T-helper 9 cell (primary cell): ENCODE measurements around the gene VTI1A.
"Not testable (repeated sequence)": the region's sequence is repeated elsewhere in the genome, so short reads cannot be mapped to it uniquely, and the experiment has no call there.

Source experiments
- DNase-seq: peaks from one replicate; pipeline ENCODE4 v3.0.0-alpha.2; 2020

Gene VTI1A

DNA sequence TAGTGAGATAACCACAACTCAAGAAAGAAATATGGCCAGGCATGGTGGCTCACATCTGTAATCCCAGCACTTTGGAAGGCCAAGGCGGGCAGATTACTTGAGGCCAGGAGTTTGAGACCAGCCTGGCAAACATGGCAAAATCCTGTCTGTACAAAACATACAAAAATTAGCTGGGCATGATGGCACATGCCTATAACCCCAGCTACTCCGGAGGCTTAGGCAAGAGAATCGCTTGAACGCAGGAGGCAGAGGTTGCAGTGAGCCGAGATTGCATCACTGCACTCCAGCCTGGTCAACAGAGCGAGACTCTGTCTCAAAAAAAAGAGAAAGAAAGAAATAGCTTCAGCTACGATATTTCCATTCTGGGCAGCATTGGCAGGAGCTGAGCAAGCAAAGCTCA is 143.8 kb downstream of the VTI1A start:
- DNase-seq = not testable (repeated sequence)

DNA sequence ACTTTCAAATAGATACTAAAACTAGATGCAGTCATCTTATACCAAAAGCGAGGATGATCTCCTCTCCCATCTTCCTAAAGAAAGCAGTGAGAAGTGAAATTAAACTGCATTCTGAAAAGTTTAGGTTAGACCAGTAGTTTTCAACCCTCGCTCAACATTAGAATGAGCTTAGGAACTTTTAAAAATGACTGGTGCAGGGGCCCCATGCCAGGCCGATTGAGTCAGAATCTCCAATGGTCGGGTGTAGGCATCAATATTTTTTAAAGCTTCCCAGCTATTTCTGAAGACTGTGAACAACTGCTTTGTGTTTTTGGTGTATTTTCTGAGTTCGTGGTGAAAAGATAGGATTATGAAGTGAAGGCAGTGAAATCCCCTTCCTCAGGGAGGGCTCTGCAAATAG is 146.0 kb downstream of the VTI1A start:
- DNase-seq = no peak

DNA sequence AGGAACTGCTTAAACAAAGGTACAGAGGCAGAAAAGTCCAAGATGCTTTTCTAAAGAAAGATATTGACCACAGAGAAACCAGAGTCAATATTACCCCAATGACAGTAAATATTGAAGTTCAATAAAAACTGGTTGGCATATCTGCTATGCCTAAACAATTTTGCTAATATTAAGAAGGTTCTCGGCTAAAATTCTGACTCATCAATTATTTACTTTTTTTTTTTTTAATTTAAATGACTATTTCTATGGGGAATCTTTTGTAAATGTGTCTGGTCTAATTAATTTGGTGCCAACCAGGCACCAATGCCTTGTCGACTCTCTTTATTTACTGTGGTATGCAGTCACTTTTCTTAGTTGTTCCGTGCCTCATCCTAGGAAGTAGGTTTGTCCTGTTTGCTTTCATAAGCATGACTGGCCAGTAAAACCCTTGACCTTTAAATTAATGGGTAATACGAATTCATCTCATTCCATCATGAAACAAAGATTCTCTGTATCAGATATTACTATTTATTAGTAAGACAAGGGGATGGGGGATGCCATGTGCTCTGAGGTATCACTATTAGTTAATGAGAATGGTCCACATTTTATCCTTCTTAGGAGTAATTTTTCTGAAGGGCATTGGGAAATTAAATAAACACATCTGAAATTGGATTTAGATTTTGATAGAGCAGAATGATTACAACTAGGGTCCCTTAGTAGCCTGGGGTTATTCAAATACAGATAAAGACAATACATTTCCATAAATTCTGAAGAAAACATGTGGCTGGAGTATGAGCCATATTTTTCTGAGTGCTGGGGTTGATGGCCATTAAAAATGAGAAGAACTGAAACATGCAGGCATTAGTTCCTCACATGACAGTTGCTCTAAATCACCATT is 154.4 kb downstream of the VTI1A start:
- no peak for DNase-seq

DNA sequence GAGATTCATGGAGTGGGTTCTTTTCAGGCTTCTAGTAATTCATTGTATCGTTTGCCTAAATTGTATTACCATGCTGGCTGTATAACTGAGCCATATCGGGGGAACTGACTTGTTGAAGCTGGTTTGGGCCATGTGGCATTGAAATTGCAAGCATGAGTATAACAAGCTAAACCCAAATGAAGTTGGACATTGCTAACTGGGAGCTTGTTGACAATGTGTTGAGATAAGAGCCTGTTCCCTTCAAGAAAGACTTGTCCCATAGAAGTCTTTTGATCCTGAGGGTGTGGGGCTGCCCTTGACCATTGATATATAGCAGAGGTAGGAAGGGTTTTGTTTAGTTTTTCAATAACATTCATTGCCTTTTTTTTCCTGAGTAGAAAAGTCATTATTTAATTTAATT is 156.0 kb downstream of the VTI1A start:
- no peak for DNase-seq

DNA sequence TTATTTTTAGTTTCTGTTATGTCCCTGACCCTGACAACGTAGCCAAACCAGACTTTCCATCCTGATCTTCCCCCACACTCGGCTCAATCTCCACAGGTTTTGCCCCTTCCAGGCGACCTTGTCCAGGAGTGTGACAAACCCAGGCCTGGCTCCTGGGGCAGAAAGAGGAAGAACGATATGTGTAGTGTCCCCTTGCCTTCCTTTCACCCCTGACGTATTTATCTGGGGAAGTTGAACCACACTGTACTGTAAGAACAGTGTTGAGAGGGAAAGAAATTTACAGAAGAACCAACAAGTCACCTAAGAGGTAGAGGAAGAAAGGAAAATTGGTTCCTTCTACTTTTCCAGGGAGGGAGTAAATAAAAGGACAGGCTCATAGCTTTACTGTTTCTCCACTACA is 158.0 kb downstream of the VTI1A start:
- no peak for DNase-seq

DNA sequence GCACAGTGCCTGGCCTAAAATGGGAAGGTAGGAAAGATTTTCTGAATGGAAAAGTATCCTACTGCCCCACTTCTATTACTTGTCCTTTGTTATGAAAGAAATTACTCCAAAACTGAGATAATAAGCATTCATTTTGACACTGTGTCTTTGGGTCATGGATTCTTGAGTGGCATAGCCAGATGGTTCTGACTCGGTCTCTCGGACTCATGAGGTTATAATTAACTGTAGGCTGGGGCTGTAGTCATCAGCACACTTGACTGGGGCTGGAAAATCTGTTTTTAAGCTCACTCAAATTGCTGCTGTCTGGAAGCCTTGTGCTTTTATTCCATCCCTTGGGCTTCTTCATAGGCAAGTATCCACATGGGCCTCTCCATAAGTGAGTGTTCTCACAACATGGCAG is 160.5 kb downstream of the VTI1A start:
- no peak for DNase-seq

DNA sequence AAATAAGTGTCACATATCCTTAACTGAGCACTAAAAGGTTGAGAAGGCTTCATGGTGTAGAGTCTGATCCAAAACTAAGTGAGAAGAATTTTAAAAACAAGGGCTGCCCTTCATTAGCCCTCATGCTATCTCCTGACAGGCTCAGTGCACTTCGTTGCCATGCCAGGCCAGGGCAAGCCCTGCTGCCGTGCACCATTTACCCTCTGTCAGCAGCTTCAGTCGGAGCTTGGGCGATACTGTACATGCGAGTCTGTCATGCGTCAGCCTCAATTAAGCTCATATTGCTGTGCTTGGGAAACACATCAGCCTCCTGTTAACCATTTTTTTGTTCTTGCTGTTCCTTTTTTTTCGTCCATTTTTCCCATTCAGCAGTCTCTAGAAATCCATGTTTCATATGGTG is 166.6 kb downstream of the VTI1A start:
- no peak for DNase-seq

DNA sequence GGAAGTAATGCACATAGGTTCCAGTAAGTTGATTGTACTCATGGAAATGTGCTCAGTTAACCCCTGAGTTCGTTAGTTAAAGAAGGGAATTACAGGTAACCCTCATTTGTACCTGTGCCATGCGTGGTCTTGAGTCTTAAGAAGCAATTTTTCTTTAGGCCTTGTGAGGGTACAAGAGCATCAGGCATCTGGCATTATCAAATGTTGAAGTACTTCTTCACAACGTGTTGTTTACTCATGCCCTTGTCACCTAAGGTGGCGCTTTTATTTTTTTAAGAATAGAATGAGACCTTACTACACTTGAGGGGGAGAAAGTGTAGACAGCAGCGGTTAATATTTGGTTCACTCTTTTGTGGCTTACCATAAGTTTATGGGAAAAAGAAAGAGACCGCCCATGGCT is 167.1 kb downstream of the VTI1A start:
- DNase-seq = no peak

DNA sequence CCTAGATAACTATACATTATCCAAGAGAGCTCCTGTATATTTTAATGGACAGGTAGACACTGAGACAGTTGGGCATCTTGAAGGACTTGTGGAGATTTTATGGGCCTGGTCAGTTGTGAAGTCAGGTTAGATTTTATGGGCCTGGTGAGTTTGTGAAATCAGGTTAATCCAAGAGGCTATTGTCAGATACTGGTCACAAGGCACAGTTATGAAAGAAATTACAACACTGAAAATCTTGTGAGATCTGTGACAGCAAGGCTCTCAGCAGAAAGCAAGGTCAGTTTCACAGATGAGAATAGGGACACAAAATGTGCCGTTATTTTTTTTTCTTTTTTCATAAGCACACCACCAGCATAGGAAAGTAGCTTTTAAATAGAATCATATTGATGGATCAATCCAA is 167.6 kb downstream of the VTI1A start:
- no peak for DNase-seq

DNA sequence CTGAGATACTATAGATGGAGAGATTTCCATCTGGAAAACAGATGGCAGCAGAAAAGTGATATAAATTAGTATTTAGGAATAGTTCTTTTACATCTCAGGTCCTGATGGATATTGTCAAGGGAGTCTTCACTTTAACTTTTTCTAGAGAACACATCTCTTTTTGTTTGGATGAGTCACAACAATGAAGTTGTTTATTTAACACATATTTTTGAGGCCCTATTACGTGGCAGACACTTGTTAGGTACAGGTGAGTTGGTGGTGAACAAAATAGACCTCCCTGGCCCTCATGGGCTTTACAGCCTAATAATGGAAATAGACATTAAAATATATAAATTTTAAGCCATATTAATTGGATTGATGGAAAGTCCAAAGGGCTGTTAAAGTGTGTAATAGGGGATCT is 168.3 kb downstream of the VTI1A start:
- DNase-seq = no peak

DNA sequence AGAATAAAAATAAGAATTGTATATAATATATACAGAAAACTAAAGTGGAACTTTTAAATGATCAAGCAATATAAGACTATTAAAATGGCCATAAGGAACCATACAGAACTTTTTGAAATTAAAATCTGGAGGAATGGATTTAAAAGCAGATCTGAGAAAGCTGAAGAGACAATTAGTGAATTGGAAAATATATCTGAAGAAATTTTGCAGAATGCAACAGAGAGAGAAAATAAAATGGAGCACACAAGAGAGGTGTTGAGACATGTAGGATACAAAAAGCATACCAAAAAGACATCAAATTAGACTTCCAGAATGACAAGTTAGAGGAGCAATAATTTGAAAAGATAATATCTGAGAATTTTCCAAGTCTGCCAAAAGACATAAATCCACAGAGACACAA is 169.6 kb downstream of the VTI1A start:
- no peak for DNase-seq

DNA sequence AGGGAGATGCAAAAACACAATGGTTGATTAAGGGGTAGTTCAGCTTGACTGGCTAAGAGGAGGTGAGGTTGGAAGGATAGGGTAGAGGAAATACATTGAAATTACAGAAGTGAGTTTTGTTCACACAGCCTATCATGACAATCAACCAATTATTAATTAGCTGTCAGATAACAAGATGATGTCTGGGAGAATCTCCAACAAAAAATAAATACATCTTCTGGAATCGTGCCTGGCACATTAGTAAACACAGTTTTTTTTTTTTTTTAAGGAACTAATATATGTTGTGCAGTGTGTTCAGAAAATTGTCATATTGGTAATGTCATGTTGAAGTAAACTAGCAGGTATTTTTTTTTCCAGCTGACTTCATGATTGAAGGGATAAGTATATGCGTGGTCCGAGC is 171.8 kb downstream of the VTI1A start:
- no peak for DNase-seq

DNA sequence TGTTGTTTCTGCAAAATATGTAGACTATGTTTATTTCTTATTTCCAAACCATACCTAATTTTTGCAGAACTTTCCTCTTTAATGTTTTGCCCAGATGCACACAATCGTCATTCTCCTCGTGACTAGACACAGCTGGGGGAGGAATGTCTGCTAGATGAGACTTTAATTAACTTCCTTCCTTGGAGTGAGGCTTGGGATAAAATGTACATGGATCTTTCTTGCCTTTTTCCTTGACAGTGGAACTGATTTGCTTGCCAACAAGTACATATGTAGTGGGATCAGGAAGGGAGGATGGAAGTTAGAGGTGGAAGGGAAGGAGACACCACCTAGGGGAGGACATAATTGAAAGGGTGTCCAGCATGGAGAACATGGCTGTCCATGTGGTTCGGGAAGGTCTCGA is 172.5 kb downstream of the VTI1A start:
- no peak for DNase-seq

DNA sequence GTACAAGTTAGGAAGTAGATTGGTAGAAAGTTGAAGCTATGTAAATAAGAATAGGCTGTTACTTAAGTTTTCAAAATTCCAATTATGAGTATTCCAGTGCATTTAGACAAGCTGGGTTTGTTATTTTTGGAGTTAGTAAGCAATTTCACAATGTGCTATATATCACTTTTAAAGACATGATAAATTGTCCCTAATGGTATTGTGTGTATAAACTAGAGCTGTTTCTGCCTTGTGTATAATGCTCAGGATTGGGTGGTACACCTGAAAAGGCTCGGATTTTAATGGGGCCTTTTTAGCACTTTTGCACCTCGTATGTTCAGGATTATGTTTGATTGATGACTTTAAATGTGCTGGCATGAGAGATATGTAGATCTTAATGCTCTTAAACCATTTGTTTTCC is 175.8 kb downstream of the VTI1A start:
- DNase-seq = no peak

DNA sequence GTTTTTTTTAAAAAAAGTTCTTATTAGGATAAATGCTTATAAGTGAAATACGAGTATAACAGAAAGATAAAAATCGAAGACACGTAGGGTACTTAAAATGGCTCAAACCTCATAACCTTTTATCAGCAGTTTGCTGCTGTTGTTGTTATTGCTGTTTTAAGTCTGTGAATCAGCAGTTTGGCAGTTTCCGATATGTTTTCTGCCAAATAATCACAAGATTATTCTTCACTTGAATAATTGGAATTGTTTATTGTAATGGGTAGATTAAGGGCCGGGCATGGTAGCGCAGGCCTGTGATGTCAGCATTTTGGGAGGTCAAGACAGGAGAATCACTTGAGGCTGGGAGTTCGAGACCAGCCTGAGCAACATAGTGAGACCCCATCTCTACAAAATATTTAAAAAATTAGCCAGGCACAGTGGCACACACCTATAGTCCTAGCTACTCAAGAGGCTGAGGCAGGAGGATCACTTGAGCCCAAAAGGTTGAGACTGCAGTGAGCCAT is 177.6 kb downstream of the VTI1A start:
- DNase-seq = no peak

DNA sequence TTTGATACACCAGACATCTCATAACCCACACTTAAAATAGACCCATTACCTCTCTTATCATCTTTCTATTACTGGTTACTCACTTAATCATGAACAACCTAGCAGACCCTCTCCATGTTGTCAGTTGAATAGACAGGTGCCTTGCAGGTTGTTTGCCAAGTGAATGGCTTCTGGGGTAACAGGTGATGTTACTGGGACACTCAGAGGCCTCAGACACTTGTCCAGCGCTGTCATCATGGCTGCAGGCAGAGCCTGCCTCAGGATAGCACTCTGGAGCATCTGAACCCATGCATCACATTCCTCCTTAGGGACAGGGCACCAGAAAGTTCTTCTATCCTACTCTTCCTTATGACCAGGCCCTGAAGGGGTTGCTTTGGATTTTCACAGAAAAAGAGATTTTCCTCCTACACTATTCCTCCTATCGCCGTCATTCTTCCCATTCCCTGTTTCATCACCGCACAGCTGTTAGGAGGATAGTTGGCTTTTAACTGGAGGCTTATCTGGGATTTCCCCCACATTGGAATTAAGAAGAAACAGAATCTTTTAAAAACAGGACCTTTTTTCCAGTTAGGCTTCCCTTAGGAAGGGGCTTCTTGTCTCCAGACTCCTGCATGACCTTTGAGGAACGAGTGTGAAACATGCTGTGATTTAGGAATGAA is 182.1 kb downstream of the VTI1A start:
- DNase-seq = no peak

DNA sequence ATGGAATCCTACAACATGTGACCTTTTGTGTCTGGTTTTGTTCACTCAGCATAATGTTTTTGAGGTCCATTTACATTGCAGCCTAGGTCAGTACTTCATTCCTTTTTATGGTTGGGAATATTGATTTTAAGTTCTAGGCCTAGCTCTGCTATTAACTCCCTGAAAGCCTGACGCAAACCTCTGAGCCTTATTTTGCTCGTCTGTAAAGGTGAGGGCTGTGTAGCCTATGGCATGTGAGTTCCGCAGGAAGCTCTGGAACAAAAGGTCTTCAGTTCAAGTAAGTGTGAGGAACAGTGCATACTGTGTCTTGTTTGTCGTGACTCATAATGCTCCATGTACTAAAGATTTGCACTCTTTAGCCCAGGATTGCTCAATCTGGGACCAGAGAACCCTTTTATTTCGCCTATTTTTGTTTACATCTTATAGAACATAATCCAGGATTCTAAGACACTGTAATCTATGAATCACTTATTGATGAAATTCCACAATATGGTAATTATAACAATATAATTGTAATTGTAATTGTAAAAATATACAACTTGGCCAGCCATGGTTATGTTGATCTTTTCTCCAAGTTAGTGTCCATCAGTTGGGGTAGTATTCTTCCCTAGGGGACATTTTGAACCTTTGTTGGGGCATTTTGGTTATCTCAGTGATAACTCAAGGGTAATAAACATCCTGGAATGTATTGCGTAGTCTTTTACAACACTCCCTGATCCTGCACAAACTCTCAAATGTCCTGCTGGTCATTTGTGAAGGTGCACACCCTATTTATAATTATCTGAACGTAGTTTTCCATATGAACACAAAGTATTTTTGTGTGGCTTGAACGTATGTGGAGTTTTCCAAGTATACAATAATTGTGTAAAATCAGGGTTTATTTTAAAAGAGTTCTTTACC is 184.7 kb downstream of the VTI1A start:
- DNase-seq = no peak

DNA sequence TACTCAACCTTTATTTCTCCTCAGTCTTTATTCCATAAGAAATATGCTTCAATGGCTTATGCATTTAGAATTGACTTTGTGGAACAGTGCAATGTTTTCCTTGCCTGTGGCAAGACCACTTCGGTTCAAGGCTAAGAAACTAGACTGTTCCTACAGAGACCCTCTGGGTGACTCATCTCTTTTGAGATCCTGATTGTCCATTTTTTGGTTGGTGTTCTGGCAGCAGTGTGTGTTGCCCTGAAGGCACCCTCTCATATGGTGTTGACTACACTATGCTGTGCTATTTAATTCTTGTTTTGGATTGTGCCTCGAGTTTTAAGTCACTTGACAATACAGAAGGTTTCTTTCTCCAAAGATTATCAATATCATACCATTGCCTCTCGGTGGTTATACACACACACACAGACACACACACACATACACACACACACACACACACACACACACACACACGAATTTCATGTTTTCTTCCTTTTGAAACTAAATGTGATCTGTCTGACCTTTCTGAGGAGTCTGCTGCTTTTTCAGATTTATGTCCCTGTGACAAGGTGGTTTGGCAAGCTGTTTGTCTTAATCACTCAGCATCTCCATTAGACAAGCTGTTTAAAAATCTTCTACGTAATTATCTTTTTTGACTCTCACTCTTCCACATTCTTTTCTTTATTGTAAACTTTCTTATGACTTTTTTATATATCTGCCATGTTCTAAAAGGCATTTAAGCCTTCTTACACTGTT is 187.2 kb downstream of the VTI1A start:
- no peak for DNase-seq

DNA sequence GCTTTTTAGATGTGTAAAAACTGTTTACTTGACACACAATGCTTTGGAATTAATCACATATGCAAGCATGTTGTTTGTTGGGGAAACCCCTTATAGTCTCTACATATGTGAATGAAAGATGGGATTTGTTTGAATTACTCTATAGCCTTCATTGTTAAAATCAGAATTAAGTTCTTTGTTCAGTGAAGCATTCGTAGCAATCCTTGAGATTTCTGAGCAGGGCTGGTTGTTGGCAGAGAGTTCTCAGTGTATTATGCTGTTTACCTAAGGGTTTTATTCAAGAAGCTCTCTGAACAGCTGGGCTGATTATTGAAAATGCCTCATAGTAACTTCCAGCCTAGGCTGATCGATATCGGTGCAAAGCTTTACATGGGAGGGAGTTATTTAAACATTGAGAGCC is 190.9 kb downstream of the VTI1A start:
- no peak for DNase-seq

DNA sequence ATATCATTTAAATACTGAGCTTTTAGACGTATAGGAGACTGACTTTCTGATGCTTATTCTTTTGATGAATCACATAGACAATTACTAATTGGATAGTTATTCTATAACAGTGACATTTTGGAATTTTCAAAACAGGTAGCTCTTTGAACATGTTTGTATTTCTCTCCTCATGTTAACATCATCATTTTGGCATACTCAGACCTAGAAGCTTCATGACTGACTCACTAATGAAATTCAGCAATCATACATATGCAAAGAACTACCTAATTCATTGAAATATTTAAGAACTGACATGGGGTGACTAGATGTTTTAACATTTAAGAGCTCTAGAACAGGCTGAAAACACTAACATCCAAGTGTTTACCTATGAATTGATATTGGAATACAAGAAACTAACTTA is 192.3 kb downstream of the VTI1A start:
- DNase-seq = no peak

DNA sequence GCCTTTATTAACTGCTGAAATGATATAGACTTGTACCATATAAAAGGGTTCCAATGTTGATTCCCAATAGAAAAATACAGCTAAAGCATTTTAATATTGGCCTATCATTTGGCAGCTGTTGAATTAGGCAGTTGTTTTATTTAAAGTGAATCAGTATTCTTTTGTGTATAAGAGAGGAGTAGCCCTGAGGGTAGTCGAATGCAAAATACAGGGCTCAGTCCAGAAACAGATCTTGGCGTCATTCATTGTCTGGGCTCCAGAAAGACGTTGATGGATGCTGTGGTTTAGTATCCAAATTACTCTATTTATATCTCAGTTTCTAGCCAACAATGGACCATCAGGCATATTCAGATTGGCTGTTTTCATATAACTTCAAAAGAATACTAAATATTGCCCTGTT is 193.6 kb downstream of the VTI1A start:
- DNase-seq = no peak

DNA sequence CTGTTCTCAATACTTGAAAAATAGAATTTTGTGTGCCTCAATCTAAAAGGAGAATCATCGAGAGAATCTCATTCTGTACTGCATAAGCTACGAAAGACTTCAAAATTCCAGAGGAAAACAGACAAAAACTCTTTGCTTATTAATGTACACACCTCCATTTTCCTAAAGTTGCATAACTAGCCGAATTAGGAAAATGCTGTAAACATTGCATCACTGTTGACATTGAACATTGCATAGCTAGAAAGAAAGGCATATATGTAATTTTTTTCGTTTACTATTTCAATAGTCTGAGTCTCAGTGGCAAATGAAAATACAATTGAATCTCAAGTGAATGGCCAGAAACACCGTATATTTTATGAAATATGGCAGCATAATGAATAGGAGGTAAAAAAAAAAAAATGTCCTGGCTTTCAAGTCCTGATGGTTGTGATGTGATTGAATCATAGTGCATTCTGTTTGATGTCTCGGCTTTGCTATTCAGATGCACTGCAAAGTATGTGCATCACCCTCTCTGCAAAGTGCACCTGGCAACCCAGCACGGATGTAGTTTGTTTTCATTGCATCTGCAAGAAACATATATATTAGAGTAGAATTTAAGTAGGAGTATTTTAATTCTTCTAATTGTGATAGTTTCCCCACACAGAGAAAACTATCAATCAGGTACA is 196.7 kb downstream of the VTI1A start:
- DNase-seq = no peak
